H1 (cell line): Measurements from ENCODE around the gene FBXO30. TPM values are rescaled to one million over a fixed set of nuclear protein-coding genes. Genes with fewer than 3 reads are reported as not detected.

Source experiments
- EP300 ChIP-seq, 2 experiments: IDR thresholded peaks; 1 replicate in 1 of 2; 2 replicates in 1 of 2; pipeline ENCODE4 v1.6.1; 2011 to 2012; ENCODE audit warnings: low read depth in 2 of 2, low read length in 2 of 2, mild to moderate bottlenecking in 2 of 2, borderline replicate concordance in 1 of 2, inconsistent platforms in 1 of 2, moderate library complexity in 1 of 2
- RXRA ChIP-seq: IDR thresholded peaks from 2 replicates; pipeline ENCODE4 v1.6.1; 2011; ENCODE audit warnings: low read depth, mild to moderate bottlenecking, low read length, moderate library complexity; ENCODE audit not compliant: insufficient read depth
- SRF ChIP-seq: IDR thresholded peaks from 2 replicates; pipeline ENCODE4 v1.6.1; 2011; ENCODE audit warnings: mild to moderate bottlenecking, low read depth, low read length, moderate library complexity
- polyA plus RNA-seq, 7 experiments: library from polyadenylated mRNA; depleted of rRNA in 3 of 7; stranded (reverse) in 5 of 7; unstranded in 2 of 7; fragments of >200 nt in 5 of 7; fragments of 200-250 nt in 2 of 7; gene quantifications; 1 replicate in 5 of 7; 2 replicates in 1 of 7; 4 replicates in 1 of 7; pipeline versions ENCODE4 v1.2.1 to v1.2.3, GENCODE V29; 2011 to 2013; ENCODE audit warnings: missing spikeins in 2 of 7, mixed read lengths in 2 of 7
- total RNA-seq: library from RNA; stranded (reverse); fragmentation: NEBNext Ultra II Directional; extraction: Animal tissue kit (Norgen Biotek cat#: 25700); gene quantifications from 2 replicates; pipeline ENCODE4 v1.2.1, GENCODE V29; 2021

FBXO30 gene
- total and polyA plus RNA-seq, 2 of the 8 experiments (the other 6 are each of a cell fraction or from before 2014, with no cell fraction given): 3.9 to 18.3 TPM

DNA sequence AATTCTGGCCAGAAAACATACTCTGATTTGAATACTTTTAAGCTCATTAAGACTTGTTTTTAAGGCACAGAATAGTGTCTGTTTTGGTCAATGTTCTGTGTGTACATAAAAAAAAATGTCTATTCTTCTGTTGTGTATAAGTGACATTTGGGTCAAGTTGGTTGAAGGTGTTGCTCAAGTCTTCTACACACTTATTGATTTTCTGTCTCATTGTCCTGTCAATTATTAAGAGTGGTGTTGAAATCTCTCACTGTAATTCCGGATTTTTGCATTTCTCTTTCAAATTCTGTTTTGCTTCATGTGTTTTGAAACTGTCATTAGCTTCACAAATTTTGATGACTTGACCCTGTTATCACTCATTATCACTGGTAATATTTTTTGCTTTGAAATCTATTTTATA lies 41.7 kb downstream of the FBXO30 start (continued):
- TF ChIP-seq SRF (no peak), RXRA (no peak), EP300 (IDR thresholded peaks at IDR 0.05; ENCODE audit: borderline replicate concordance in 1 of 2, low read depth in 2 of 2, low read length in 2 of 2) (no peak)
